ENCODE measurements around the gene UBE2E2. TPM values are rescaled to one million over a fixed set of nuclear protein-coding genes. Genes with fewer than 3 reads are reported as not detected.

Gene UBE2E2
- total RNA-seq, 1 experiment from 2014 or later = 54.9 TPM

DNA sequence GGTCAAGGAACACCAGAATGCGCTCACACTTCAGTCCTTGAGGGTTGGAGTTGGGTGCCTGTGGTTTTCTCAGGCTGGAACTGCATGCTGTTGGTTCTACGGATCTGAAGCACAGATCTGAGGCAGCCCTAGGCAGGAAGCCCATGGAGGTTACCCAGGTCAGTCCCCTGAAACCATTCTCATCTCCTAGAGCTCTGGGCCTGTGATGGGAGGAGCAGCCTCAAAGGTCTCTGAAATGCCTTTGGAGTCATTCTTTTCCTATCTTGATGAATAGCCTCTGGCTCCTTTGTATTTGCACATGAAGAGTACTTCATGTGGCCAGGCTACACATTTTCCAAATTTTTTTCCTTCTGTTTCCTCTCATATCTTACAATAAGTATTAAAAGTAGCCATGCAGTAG, 423.3 kb downstream of the UBE2E2 start:
- Mint-ChIP-seq H3K9me3 (peaks cover 41% of the 10 kb centered on the region), H3K4me3 (no peak overlapping the region), H3K27ac (no peak overlapping the region), H3K36me3 (peaks cover 31% of the 10 kb centered on the region), H3K27me3 (ENCODE audit: low read depth) (peaks cover 2% of the 10 kb centered on the region; the same call in 1 of the 2 replicates), H3K4me1 (no peaks in the 10 kb centered on the region)
- DNase-seq (ENCODE audit: low spot score) (no peak), ATAC-seq (no peak)
- TF ChIP-seq, protein P1, sequence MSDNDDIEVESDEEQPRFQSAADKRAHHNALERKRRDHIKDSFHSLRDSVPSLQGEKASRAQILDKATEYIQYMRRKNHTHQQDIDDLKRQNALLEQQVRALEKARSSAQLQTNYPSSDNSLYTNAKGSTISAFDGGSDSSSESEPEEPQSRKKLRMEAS (CRISPR knock-in tag; IDR thresholded peaks at IDR 0.05) = no peak
- TF ChIP-seq NR3C1 (CRISPR knock-in tag; conservative IDR thresholded peaks at IDR 0.05; ENCODE audit: low read depth) = no peak
- TF ChIP-seq, protein P2, sequence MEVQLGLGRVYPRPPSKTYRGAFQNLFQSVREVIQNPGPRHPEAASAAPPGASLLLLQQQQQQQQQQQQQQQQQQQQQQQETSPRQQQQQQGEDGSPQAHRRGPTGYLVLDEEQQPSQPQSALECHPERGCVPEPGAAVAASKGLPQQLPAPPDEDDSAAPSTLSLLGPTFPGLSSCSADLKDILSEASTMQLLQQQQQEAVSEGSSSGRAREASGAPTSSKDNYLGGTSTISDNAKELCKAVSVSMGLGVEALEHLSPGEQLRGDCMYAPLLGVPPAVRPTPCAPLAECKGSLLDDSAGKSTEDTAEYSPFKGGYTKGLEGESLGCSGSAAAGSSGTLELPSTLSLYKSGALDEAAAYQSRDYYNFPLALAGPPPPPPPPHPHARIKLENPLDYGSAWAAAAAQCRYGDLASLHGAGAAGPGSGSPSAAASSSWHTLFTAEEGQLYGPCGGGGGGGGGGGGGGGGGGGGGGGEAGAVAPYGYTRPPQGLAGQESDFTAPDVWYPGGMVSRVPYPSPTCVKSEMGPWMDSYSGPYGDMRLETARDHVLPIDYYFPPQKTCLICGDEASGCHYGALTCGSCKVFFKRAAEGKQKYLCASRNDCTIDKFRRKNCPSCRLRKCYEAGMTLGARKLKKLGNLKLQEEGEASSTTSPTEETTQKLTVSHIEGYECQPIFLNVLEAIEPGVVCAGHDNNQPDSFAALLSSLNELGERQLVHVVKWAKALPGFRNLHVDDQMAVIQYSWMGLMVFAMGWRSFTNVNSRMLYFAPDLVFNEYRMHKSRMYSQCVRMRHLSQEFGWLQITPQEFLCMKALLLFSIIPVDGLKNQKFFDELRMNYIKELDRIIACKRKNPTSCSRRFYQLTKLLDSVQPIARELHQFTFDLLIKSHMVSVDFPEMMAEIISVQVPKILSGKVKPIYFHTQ (CRISPR knock-in tag; IDR thresholded peaks at IDR 0.05) = no peak
- no peak for TF ChIP-seq ATF1 (CRISPR knock-in tag; IDR thresholded peaks at IDR 0.05)
- TF ChIP-seq GTF2I (CRISPR knock-in tag; conservative IDR thresholded peaks at IDR 0.05) = no peak
- TF ChIP-seq ELF4 (CRISPR knock-in tag; IDR thresholded peaks at IDR 0.05; ENCODE audit: low read depth) = no peak
- TF ChIP-seq ZNF396 (CRISPR knock-in tag; IDR thresholded peaks at IDR 0.05; ENCODE audit: borderline replicate concordance) = no peak
- TF ChIP-seq OVOL2 (CRISPR knock-in tag; IDR thresholded peaks at IDR 0.05; ENCODE audit: borderline replicate concordance) = no peak
- no peak for TF ChIP-seq GABPB1 (CRISPR knock-in tag; IDR thresholded peaks at IDR 0.05)
- TF ChIP-seq ZBTB21 (CRISPR knock-in tag; IDR thresholded peaks at IDR 0.05; ENCODE audit: borderline replicate concordance) = no peak
- TF ChIP-seq, protein P3, sequence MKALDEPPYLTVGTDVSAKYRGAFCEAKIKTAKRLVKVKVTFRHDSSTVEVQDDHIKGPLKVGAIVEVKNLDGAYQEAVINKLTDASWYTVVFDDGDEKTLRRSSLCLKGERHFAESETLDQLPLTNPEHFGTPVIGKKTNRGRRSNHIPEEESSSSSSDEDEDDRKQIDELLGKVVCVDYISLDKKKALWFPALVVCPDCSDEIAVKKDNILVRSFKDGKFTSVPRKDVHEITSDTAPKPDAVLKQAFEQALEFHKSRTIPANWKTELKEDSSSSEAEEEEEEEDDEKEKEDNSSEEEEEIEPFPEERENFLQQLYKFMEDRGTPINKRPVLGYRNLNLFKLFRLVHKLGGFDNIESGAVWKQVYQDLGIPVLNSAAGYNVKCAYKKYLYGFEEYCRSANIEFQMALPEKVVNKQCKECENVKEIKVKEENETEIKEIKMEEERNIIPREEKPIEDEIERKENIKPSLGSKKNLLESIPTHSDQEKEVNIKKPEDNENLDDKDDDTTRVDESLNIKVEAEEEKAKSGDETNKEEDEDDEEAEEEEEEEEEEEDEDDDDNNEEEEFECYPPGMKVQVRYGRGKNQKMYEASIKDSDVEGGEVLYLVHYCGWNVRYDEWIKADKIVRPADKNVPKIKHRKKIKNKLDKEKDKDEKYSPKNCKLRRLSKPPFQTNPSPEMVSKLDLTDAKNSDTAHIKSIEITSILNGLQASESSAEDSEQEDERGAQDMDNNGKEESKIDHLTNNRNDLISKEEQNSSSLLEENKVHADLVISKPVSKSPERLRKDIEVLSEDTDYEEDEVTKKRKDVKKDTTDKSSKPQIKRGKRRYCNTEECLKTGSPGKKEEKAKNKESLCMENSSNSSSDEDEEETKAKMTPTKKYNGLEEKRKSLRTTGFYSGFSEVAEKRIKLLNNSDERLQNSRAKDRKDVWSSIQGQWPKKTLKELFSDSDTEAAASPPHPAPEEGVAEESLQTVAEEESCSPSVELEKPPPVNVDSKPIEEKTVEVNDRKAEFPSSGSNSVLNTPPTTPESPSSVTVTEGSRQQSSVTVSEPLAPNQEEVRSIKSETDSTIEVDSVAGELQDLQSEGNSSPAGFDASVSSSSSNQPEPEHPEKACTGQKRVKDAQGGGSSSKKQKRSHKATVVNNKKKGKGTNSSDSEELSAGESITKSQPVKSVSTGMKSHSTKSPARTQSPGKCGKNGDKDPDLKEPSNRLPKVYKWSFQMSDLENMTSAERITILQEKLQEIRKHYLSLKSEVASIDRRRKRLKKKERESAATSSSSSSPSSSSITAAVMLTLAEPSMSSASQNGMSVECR (CRISPR knock-in tag; IDR thresholded peaks at IDR 0.05; ENCODE audit: borderline replicate concordance) = no peak
- TF ChIP-seq, protein P4, sequence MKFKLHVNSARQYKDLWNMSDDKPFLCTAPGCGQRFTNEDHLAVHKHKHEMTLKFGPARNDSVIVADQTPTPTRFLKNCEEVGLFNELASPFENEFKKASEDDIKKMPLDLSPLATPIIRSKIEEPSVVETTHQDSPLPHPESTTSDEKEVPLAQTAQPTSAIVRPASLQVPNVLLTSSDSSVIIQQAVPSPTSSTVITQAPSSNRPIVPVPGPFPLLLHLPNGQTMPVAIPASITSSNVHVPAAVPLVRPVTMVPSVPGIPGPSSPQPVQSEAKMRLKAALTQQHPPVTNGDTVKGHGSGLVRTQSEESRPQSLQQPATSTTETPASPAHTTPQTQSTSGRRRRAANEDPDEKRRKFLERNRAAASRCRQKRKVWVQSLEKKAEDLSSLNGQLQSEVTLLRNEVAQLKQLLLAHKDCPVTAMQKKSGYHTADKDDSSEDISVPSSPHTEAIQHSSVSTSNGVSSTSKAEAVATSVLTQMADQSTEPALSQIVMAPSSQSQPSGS (CRISPR knock-in tag; IDR thresholded peaks at IDR 0.05; ENCODE audit: borderline replicate concordance, low read depth) = no peak
- TF ChIP-seq ZNF423 (CRISPR knock-in tag; IDR thresholded peaks at IDR 0.05) = no peak
- no peak for TF ChIP-seq HMGA2 (CRISPR knock-in tag; IDR thresholded peaks at IDR 0.05)
- TF ChIP-seq, protein P5, sequence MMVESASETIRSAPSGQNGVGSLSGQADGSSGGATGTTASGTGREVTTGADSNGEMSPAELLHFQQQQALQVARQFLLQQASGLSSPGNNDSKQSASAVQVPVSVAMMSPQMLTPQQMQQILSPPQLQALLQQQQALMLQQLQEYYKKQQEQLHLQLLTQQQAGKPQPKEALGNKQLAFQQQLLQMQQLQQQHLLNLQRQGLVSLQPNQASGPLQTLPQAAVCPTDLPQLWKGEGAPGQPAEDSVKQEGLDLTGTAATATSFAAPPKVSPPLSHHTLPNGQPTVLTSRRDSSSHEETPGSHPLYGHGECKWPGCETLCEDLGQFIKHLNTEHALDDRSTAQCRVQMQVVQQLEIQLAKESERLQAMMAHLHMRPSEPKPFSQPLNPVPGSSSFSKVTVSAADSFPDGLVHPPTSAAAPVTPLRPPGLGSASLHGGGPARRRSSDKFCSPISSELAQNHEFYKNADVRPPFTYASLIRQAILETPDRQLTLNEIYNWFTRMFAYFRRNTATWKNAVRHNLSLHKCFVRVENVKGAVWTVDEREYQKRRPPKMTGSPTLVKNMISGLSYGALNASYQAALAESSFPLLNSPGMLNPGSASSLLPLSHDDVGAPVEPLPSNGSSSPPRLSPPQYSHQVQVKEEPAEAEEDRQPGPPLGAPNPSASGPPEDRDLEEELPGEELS (CRISPR knock-in tag; IDR thresholded peaks at IDR 0.05) = no peak
- TF ChIP-seq, protein P6, sequence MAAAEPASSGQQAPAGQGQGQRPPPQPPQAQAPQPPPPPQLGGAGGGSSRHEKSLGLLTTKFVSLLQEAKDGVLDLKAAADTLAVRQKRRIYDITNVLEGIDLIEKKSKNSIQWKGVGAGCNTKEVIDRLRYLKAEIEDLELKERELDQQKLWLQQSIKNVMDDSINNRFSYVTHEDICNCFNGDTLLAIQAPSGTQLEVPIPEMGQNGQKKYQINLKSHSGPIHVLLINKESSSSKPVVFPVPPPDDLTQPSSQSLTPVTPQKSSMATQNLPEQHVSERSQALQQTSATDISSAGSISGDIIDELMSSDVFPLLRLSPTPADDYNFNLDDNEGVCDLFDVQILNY (CRISPR knock-in tag; IDR thresholded peaks at IDR 0.05) = no peak
- TF ChIP-seq ZNF671 (CRISPR knock-in tag; IDR thresholded peaks at IDR 0.05) = no peak
- no peak for TF ChIP-seq FOXP1 (CRISPR knock-in tag; IDR thresholded peaks at IDR 0.05; ENCODE audit: borderline replicate concordance)
- no peak for TF ChIP-seq NFATC4 (CRISPR knock-in tag; IDR thresholded peaks at IDR 0.05)
- TF ChIP-seq FOXJ3 (CRISPR knock-in tag; IDR thresholded peaks at IDR 0.05; ENCODE audit: borderline replicate concordance) = no peak
- CTCF ChIA-PET = no interaction called here
- POLR2A ChIA-PET = no interaction called here

Measured in WTC11 (cell line).